HG03432 (cell line): ENCODE results near the gene NRBP1.
A peak's percentile ranks its signal among the peaks of the same experiment; 100 is the strongest.
"Not testable (repeated sequence)": the region's sequence is repeated elsewhere in the genome, so short reads cannot be mapped to it uniquely, and the experiment has no call there.

ENCODE experiments used
- ATAC-seq: cut with Tn5 transposase; IDR thresholded peaks from one replicate; pipeline ENCODE4 v1.9.1; 2021; ENCODE audit warnings: mild to moderate bottlenecking, moderate library complexity; ENCODE audit not compliant: unreplicated experiment

The NRBP1 gene

DNA sequence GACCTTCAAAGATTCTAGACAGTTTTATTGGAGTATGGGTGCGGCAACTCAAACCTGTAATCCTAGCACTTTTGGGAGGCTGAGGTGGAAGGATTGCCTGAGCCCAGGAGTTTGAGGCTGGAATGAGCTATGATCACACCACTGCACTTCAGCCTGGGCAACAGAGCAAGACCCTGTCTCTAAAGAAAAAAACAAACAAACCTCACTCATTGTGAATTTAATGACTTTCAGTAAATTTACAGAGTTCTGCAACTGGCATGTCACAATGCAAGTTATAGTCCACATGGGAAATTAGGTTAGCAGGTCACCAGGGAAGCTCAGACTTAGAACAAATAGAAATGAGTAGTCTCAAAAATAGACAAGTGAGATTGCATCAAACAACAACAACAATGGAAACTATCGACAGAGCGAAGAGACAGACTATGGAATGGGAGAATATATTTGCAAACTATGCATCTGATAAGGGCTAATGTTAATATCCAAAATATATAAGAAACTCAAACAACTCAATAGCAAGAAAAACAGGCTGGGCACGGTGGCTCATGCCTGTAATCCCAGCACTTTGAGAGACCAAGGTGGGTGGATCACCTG is 6.7 kb upstream of the NRBP1 start:
- ATAC-seq, result no peak

GRCh38 chr2:27422958-27423357 is 5.5 kb upstream of the NRBP1 start:
- no peak for ATAC-seq

GRCh38 chr2:27425039-27425438 is 3.4 kb upstream of the NRBP1 start:
- ATAC-seq, result not testable (repeated sequence)

DNA sequence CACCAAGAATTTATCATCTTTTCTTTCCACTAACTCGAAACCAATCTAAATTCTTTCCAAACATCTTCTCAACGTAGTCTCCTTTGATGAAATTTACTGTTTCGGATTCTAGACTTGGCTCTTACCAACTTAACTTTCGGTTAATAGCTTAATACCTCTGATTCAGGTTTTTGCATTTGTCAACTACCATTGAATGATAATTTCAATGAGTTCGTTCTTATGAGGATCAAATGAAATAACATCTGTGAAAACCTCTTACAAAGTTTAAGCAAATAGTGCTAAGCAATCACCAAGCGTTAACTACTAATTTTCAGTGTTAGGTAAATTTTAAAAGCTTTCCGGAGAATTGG is 593 bp upstream of the NRBP1 start:
- no peak for ATAC-seq

DNA sequence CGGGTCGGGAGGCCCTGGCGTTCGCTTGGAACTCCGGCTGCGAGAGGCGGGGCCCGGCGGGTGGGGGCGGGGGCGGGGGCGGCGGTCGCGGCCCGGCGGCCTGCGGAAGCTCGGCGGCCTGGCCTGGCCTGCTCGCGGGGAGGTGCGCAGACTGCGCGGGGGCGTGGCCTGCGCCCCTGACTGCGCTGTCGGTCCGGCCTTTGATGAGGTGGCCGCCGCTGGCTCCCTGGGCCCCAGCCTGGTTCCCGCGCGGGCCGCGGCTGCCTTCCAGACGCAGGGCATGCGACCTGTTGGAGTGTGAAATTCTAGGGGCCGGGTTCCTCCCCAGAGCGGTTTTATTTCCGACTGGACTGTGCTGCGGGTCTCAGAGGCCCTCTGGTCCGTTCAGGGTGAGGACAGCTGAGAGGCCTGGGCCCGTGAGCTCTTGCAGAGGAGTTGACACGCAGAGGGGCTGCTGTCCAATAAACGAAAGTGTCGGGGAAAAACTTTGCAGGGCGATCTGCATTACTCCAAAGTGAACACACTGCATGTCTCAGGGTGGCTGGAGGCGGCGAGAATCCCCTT is 629 bp downstream of the NRBP1 start:
- ATAC-seq, result peak; percentile 73

DNA sequence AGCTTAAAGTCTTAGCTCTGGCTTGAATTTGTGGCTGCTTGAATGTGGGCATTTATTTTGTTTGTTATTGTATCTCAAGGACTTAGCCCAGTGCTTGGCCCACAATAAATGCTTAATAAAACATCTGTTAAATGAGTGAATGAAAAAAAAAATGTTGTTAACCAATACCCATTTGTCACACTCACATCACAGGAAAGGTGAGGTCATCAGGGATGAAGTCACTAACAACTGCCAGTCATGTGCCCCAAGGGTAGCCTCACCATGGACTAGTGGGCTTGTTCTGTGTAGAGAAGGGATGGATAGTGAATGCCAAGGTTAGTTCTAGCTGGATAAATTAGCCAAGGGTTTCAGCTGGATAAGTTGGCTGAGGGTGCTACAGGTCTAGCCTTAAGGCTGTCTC is 3.0 kb downstream of the NRBP1 start:
- ATAC-seq, result no peak

GRCh38 chr2:27435628-27436027 is 7.2 kb downstream of the NRBP1 start:
- ATAC-seq, result no peak

DNA sequence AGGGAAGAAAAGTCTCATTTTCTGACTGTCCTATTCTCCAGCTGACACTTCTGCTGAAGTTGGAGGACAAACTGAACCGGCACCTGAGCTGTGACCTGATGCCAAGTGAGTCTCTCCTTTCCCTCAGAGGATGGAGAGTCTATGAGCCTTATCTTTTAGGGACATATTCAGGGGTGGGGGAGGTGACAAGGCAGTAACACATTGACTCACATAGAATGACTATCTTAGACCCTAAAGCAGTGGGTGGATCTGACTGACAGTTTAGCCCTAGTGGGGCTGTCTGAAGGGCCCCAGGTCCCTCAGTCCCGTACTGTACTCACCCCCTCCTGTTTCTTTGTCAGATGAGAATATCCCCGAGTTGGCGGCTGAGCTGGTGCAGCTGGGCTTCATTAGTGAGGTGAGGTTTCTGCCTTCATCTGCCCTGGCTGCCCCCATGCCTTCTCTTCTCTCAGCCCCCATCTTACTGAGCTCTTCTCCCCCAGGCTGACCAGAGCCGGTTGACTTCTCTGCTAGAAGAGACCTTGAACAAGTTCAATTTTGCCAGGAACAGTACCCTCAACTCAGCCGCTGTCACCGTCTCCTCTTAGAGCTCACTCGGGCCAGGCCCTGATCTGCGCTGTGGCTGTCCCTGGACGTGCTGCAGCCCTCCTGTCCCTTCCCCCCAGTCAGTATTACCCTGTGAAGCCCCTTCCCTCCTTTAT is 12.9 kb downstream of the NRBP1 start:
- ATAC-seq, result no peak

DNA sequence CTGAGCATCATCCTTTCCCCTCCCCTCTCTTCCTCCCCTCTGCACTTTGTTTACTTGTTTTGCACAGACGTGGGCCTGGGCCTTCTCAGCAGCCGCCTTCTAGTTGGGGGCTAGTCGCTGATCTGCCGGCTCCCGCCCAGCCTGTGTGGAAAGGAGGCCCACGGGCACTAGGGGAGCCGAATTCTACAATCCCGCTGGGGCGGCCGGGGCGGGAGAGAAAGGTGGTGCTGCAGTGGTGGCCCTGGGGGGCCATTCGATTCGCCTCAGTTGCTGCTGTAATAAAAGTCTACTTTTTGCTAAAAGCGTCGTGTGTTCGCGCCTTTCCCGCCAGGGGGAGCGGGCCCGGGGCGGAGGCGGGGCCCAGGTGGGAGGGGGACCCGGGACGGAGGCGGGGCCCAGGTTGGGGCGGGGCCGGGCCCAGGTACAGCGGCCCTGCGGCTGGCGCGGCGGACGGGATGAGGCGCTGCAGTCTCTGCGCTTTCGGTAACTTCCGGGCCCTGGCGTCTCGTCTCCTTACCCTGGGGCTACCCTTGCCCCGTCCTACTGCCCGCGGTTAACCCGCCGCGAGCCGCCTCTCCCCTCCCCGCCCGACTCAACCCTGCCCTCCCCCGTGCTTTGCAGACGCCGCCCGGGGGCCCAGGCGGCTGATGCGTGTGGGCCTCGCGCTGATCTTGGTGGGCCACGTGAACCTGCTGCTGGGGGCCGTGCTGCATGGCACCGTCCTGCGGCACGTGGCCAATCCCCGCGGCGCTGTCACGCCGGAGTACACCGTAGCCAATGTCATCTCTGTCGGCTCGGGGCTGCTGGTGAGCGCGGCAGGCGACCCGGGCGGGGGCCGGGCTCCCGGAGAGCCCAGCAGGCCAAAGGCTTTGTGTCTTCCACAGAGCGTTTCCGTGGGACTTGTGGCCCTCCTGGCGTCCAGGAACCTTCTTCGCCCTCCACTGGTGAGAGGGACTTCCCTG is 13.8 kb downstream of the NRBP1 start, which contains the start of gene KRTCAP3:
Gene KRTCAP3, plus strand, starts transcription at position 424 of the 962 bp plus-strand sequence. Its CDS starts 32 bp downstream, at position 456.
- ATAC-seq, result no peak

- no peak for ATAC-seq
These were observed 14.5 kb downstream of the NRBP1 start for GRCh38 chr2:27442920-27443282.

GRCh38 chr2:27445155-27445554 is 16.7 kb downstream of the NRBP1 start:
- no peak for ATAC-seq

GRCh38 chr2:27445615-27446014 is 17.2 kb downstream of the NRBP1 start:
- ATAC-seq, result no peak

- ATAC-seq, result no peak
These were observed 17.6 kb downstream of the NRBP1 start for GRCh38 chr2:27446057-27446456.

DNA sequence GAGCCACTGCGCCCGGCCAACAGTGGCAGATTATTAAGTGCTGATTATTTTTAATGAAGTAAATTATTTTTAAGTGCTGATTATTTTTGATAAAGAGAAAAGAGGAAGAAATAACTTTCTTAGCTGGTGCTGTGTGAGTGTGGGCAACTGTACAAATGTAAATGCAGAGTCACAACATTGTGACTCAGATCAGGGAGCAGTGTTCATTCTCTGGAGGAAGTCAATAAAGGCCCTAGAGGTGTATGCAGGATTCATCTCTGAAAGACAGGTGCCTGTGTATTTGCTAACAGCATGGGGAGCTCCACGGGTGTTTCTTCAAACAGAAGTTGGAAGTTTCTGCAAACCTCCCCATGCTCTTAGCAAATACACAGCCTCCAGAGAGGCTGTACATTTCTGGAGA is 19.9 kb downstream of the NRBP1 start:
- no peak for ATAC-seq

DNA sequence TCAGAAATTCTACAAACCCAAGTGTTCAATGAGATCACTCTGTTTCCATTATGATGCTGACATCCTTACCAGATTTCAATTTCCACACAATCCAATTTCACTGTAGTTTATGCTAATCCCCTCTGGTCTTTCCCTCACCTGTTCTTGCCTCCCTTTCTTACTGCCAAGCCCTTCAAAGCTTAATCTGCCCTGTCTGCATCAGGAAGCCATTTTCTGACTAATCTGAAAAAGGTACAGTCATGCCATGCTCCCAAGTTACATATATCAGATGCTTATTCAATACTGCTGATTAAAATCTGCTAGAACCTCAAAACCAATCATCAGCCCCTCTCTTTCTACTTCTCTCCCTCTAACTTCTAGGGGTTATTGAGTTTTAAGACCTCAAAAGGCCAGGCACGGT is 22.7 kb downstream of the NRBP1 start:
- ATAC-seq, result no peak

DNA sequence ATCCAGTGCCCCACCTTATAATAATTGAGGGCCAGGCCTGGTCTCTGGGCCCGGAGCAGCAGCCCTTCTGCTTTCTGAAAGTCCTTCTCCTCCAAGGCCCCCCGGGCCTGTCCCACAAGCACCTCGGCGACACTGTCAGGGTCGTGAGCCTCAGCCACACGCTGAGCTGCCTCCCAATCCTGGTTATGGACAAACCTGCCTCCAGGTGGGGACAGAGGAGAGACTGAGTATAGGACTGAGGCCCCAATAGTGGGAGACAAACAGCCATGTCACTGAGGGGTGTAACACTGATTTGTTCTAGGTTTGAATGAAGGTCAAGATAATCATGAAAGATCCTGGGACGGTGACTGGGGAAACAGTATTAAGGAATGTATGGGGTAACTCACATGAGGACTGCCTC is 25.5 kb downstream of the NRBP1 start:
- no peak for ATAC-seq

GRCh38 chr2:27461118-27461517 is 32.7 kb downstream of the NRBP1 start:
- no peak for ATAC-seq

DNA sequence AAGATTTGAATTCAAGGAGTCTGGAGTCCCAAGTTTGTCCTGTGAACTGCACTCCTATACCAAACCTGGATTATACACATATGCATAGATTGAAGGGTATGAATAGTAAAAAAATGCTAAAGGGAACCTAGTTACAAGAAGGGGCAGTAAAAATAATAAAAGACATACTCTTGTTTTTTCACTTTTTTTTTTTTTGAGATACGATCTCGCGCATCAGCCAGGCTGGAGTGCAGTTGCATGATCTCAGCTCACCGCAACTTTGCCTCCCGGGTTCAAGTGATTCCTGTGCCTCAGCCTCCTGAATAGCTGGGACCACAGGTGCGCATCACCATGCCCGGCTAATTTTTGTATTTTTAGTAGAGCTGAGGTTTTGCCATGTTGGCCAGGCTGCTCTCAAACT is 36.0 kb downstream of the NRBP1 start:
- ATAC-seq, result no peak

- ATAC-seq, result no peak
These were observed 43.5 kb downstream of the NRBP1 start for GRCh38 chr2:27471961-27472360.

DNA sequence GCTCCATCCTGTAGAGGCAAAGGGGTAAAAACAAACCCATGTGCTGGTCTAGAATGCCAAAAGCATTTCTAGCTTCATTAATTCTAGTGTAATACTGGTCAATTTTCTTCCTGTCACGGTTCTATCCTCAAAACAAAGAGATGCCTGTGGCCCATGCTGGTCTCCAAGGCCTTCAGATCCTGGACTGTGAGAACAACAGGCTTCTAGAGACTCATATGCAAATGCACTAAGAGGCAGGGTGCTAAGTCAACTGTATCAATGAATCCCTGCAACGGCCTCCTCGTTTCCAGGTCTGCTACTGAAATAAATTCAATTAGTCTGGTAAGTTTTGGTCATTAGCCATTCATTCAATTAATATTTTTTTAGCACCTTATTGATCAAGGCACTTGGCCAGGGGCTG is 57.1 kb downstream of the NRBP1 start:
- ATAC-seq, result no peak

DNA sequence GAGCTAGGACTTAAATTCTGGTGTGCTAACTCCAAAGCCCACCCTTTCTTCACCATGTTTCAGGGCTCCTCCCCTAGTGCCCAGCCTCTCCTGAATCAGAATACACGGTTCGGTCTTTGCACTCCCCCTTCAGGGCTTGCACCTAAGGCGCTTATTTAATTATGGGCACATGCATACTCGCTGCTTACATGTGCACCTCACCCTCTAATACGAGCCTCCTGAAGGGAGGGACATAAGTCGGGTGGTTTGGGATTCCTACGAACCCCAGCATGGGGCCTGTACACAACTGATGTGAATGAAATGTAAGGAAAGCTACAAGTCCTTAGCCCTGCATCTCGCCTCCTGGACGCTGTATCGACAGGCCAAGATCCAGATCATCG is 60.7 kb downstream of the NRBP1 start:
- peak; percentile 2 for ATAC-seq
